GM21786 (cell line): Measurements from ENCODE around the gene ABCC5.

Experiments used
- ATAC-seq: cut with Tn5 transposase; IDR thresholded peaks from one replicate; pipeline ENCODE4 v1.9.1; 2021; ENCODE audit not compliant: unreplicated experiment

ABCC5 gene

DNA sequence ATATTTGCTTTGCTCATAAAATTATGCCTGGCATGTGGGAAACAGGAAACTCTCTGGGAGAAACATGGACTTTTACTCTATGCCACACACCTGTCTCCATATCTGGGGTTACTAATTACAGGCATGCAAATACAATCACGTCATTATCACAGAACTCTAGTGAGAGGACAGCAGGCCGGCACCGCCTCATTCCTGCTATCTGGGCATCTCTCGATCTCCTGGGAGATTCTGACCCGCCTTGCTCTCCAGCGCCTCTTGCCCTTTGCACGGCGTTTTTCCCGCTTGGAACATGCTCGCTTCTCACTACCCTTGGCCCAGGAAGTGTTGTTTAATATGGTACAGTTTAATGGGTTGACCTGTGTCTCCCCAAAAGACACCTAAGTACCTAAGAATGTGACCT, 87.6 kb downstream of the ABCC5 start:
- no peak for ATAC-seq

DNA sequence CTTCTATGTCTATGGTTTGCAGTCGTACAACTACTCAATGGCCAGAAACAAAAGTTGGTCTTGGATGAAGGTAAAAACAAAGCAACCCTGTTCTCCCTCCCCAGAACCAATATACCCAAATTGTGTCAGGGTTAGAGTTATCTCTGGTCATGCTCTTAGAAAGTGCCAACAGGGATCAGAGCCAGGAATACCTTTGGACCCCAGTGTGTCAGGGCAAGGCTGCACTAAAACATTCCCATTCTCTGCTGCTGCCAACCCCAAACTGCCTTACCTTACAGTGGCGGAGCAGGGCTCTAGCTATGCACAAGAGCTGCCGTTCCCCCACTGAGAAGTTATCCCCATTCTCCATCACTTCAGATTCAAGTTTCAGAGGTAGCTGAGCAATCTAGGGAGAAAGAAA, 90.6 kb downstream of the ABCC5 start:
- ATAC-seq = no peak

DNA sequence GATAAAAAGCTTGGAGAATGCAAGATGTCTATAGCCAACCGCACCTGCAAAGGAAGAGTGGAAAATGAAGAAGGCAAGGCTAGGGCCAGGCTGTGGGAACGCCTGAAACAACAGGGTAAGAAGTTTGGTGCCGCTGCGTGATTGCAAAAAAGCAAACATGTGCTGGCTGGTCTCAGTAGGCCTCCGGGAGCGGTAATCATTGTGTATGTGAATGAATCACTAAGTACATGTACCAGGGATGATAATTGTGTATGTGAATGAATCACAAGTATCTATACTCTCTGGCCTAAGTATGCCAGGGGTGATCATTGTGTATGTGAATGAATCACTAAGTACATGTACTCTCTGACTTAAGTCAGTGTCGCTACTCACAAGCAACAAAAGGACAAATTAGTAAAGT, 92.7 kb downstream of the ABCC5 start:
- no peak for ATAC-seq

DNA sequence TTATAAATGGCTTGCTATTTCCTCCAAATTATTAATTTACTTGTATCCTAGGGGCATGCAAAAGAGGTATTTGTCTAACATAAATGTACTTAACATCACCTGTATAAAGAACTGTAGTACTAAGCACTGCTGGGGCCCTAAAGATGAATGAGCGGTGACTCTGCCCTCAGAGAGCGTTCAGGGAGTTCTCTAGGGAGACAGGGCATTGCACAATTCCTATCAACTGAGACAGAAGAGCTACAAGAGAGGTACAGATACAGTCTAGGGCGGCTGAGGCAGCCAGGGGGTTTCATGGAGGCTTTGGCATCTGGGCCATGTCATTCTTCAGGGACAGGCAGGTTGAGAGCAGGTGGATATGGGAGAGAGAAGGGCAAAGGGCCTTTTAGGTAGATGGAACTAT, 93.1 kb downstream of the ABCC5 start:
- no peak for ATAC-seq

DNA sequence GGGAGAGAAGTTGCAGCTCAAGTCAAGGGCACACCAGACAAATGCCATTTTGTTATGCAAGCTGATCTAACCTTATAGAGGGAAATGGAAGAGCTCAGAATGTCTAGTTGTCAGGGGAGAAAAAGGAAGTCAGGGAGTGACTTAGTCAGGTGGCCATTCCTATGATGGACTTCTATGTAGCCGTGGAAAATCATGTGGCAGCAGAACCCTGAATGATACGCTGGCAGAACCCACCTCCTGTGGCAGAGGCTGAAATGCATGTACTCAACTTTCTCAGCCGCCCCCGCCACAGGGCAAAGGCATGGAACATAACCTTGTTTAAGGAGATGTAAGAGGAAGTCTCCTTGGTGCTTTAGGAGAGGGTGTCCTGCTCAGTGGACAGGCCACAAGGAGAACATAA, 95.3 kb downstream of the ABCC5 start:
- ATAC-seq = no peak

DNA sequence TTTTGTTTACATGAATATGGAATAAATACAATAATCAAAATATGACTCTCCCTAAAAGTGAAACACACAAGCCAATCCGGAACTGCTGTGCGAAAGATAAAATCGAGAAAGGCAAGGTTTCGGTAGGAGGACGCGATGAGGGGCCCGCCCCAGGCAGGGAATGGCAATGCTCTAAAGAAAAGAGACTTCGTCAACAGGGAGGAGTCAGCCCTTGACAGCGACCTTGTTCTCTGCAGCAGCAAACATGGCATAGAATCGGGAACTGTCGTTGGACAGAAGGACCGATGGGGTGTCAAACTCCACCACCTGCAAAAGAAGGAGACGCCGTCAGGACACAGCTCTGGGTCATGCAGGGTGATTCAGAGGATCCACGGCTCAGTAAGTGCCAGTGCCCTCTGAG, 96.6 kb downstream of the ABCC5 start:
- ATAC-seq = no peak

DNA sequence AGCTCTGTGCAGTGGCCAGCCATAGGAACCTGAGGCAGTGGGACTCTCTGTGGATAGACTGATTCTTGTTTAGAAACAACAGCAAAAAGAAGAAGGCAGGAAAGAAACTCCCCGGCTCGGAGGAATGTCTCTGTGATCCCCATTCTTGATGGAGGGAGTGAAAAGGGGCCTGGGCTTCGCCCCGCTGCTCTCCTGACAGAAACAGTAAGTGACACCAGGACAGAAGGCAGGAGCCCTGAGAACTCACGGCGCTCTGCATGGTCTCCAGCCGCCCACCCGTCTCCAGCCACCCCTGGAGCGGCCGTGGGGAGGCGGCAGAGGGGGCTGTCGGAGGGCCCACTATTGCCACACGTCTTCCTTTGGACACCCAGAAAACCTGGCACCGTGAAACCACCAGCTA, 97.3 kb downstream of the ABCC5 start:
- no peak for ATAC-seq

DNA sequence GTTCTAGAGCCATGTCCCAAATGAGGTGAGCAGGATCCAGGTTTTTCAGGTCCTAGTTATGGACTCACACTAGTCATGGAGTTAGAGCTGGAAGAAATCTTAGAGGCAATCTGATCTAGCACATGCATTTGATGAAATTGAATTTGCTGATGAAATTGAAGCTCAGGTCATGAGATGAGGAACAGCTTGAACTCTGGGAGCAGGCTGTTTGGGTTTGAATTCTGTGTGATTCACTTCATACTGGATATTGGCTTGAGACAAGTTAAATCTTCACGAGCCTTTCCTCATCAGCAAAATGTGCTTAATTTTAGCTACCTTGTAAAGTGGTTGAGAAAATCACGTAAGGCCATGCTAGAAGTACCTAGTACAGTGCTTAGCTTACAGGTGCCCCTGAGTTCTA, 99.5 kb downstream of the ABCC5 start:
- no peak for ATAC-seq

DNA sequence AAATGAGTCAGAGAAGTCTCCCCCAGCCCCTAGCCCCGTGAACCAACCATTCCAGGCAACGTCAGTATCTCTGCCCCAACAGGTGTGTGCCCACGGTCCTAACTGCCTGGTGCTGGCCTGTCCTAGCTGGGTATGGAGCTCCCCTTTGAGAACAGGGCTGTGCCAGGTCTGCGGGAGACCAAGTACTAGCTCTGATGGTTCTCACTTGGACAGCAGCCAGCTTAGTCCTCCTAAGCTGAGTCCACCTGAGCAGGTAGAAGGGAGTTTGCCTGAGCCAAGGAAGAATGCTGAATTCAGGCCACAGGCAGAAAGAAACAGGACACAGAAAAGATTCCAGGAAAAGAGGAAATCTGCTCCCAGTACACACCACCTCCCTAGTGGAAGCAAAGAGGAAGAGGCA, 99.9 kb downstream of the ABCC5 start:
- ATAC-seq = no peak

DNA sequence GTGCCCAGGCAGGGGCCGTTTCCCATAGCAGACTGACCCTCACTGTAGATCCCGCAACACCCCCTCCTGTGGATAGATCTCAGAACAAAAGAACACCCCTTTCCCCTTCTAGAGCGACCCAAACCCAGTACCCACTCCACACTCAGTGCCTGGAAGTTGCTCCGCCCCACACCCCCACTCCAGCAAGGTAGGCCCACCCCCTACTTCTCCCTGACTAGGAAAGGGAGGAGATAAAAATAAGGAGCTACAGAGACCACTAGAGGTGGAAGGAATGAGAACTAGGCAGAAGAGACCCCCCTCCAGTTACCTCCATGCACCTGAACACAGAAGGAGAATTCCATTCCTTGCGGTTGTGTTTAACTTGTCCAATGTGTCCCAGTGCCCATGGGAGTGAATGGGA, 102.8 kb downstream of the ABCC5 start:
- ATAC-seq = no peak

DNA sequence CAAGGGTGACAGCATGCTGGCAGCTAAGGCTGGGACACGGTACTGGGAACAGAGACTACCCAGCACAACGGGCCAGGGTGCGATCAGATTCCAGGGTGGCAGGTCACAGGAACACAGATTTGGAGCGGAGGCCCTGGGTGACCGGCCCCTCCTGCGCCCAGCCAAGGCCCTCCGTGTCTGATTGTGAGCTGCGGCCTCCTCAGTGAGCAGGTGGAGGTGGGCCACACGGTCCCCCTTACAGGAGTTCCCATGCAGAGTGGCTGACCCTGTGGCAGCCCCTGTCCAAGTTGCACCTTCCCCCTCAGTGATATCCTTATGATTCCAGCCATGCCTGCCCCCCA, 104.1 kb downstream of the ABCC5 start:
- ATAC-seq = no peak

DNA sequence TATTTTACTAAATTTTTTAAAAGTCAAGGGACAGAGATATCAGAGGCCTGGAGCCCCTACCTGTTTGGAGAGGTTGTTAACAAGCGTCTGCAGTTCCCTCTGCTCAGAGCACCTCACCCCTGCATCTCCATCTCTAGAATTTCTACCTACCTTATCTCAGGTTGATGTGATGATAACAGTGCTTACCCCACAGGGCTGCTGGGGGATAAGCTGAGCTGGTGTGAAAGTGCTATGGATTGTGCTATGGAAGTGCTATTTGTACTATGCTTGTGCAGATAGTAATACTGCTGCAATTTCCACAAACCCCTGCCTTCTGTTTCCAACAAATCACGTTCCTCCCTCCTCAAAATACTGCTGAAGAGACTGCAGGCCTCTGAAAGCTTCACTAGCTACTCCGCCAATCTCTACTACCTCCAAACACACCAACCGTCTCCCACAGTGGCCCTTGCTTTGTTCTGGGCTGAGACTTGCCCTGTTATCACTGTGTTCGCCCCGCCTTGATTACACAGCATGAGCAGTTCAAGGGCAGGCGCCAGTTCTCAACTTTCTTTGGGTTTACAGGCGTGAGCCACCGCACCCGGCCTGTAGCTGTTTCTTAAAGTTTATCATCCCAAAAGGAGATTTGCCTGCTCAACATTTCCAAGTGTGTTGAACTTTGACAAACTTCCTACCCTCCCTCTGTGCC, 104.6 kb downstream of the ABCC5 start:
- no peak for ATAC-seq

DNA sequence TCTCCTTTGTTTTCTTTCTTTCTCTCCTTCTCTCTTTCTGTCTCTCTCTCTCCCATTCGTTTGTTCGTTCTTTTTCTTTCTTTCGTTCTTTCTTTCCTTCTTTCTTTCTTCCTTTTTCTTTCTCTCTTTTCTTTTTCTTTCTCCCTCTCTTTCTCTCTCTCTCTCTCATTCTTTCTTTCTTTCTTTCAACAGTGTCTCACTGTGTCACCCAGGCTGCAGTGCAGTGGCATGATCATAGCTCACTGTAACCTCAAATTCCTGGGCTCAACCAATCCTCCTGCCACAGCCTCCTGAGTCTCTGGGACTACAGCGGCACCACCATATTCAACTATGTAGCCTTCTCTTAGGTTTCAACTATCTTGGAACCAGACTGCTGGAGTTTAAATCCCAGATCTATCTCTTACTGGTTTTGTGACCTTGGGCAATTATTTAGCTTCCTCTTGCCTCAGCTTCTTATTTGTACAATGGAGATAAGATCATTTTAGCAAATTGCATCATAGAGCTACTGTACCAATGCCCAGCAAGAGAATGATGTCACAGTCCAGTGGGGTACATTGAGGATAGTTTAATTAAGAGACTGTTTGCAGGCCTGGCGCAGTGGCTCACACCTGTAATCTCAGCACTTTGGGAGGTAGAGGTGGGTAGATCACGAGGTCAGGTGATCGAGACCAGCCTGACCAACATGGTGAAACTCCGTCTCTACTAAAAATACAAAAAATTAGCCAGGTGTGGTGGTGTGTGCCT, 105.7 kb downstream of the ABCC5 start:
- ATAC-seq = no peak

DNA sequence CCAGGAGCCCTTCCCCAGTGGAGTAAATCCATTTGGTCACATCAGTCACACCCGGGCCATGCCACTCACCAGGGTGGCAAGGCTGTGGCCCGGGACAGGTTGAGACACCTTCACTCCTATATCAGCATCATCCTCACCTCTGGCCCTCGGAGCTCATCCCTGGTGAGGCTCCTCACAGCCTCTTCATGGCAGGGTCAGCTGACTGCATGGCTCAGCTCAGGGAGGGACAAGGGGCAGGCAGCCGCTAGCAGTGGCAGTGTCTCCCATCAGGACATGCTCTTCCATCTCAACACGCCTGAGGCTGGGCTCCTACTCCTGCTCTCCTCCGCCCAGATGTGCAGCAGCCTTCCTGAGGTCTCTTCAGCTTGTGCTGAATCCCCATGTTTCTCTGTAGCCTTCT, 106.6 kb downstream of the ABCC5 start:
- no peak for ATAC-seq

DNA sequence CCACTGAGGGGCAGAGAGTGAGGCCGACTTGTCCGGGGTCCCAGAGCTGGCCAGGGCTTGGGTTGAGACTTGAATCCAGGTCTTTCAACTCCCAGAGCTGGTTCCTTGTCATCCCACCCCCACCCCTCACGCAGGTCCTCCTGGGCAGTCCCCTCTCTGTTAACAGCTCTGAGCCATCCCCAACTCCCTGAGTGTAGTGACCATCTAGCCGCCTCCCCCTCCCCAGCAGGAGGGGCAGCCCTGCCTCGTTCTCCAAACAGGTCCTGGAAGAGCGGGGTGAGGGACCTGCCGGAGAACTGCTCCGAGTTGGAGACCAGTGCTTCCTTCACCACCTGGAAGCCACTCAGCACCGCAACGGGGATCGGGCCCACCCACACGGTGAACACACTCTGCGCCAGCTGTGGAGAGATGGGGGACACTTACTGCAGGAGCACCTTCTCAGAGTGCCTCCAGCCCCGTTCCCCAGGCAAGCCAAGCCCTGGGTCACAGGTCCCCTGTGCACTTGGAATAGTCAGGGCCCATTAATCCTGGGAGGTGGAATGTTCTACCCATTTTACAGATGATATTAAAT, 108.6 kb downstream of the ABCC5 start:
- no peak for ATAC-seq

DNA sequence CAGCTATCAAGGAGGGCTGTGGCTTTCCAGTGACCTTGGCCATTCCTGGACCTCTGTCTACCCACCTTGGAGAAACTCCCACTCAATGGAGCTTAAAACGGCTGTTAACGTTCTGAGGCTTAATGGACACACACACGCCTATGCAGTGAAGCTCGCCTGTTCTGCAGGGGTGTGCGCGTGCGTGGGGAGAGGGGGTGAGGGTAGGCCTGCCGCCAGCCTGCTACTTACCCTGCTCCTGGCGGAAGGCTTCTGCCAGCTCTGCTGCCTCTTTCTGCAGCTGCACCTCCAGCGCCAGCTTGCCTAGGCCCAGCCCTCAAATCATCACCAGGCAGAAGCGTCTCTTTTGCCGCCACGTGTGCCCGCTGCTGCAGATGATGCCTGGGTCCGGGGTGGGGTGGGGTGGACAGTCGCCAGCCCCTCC, 109.8 kb downstream of the ABCC5 start:
- ATAC-seq = no peak

DNA sequence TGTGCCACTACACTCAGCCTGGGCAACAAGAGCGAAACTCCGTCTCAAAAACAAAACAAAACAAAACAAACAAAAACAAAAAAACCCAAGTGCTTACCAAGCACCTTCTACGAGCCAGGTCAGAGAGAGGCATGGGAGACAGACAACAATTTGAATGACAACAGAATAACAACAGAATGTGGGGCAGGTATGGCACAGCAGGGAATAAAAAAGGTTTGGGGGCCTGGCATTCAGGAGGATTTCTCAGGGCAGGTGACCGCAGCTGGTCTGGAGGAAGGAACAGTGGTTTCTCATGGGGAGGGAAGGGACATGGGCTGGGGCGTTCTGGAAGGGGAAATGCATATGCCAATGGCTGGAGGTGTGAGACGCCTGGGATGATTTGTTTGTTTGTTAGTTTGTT, 110.5 kb downstream of the ABCC5 start:
- no peak for ATAC-seq

DNA sequence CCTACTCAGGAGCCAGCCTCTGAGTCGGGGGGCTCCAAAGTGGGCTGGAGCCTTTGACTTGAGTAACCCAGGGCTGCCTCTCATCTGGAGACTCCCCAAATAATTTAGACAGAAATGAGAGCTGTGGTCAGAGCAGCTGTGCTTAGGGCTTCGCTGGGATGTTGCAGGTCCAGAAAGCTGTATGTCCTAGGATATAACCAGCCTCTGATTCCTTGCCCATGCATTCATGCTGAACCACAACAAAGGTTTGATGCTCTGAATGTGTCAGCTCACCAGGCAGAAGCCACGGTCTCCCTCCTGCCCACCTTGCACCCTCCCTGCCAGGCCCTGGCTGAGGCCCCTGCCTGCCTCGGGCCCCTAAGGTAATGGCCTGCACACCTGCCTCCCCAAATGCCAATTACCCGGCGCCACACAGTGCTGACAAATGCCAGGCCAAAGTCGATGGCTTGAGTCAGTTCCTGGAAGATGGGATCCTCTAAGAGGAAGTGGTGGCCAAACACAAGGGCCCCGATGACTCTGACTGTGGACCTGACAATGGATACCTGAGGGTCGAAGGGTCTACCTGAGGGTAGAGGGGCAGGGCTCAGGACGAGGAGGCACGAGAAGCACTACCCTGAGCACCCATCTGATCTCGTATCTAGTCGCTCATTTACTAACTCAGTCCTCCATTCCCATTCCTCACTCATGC, 111.3 kb downstream of the ABCC5 start:
- ATAC-seq = no peak

DNA sequence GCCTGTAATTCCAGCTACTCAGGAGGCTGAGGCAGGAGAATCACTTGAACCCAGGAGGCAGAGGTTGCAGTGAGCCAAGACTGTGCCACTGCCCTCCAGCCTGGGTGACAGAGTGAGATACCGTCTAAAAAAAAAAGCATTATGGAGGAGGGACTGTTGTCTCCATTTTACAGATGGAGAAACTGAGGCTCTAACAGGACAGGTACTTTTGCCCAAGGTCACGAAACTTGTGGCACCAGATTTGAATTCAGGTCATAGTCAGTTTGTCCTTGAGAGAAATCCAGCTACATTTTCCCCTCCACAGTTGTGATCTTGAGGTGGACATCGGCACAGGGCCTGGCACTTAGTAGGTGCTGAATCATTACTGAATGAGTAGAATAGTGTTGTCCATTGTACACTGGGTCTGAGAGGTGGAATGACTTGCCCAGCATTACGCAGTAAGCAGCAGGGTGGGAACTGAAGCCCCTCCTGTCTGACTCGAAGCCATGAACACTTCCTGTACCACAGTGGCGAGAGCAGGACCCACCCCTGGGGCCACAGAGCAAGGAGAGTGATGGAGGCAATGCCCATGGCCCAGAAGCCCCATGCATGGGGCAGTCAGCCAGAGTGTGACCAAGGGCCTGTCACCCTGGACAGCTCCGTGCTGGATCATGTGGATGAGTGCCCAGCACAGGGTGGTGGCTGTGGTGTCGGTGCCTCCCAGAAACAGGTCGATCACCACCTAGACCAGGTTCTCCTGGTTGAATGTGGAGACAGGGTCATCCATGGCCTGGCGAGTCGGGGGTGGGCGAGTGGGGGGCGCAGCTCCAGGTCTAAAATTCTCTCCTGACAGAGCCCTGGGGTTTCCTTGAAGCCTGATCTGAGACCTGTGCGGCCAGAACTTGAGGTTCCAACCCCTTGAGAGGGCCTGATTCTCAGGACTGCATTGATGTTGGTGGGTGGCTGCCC, 112.6 kb downstream of the ABCC5 start:
- no peak for ATAC-seq

DNA sequence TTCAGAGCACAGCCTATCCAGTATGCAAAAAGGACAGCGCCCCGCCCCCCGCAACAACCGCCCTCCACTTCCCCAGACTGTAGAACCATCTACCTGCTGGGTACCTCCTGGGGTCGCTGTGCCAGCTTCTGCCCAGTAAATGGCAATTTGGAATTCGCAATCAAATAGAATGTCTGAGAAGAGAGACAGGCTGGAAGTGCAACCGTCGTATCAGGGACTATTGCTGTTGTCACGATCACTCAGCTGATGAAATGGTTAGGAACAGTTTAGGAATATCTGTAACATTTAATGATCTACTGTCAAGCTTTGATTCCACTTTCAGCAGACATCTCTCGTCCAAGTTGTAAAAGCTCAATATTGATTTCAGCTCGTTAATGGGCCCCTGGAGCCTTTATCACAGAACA, 119.7 kb downstream of the ABCC5 start:
- ATAC-seq = no peak

DNA sequence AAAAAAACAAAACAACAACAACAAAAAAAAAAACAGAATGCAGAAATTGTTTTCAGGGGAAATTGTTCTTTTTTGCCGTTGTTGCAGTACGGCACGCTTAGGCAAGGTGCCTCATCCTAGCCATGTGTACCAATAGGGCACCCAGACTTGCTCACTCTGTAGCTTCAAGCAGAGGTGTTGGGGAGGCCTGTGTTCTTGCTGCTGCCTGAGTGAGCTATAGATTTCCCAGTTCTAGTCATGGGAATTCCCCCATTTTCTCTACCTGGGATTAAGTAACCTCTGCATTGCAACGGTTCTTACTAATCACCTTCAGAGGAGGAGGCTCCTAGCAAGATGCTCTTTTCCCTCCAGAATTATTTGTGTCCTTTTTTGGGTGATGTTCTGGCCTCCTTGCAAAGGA, 120.1 kb downstream of the ABCC5 start:
- no peak for ATAC-seq
